H1 (cell line): ENCODE results near the gene OCIAD1. TPM values are rescaled to one million over a fixed set of nuclear protein-coding genes. Genes with fewer than 3 reads are reported as not detected.

Source experiments
- CTCF ChIA-PET: fragments of 300-600 bp; sonication (Branson Sonifier 250); formaldehyde crosslinking; loops from one replicate; lab custom pipeline; 2021; ENCODE audit not compliant: partially characterized antibody; lab: Charles Lee
- POLR2A ChIA-PET: fragments of 300-600 bp; sonication (Branson Sonifier 250); formaldehyde crosslinking; loops from one replicate; lab custom pipeline; 2021; ENCODE audit warnings: inconsistent platforms; ENCODE audit not compliant: partially characterized antibody; lab: Charles Lee
- DNase-seq, 2 experiments: peaks; one replicate each; pipeline versions ENCODE4 v3.0.0 to v3.0.0-alpha.2; 2010 to 2022; ENCODE audit warnings: low spot score in 2 of 2, low read depth in 1 of 2, mixed read lengths in 1 of 2
- FAIRE-seq: peaks from 2 replicates; lab custom pipeline; 2011; peaks lifted over from hg19 to GRCh38; lab: Jason Lieb, UNC
- H2AFZ ChIP-seq: 2 replicates; pipeline ENCODE4 v1.8.1; 2012; ENCODE audit warnings: low read length, inconsistent platforms
- H2AK5ac ChIP-seq: 2 replicates; pipeline ENCODE4 v1.6.1; 2013; ENCODE audit warnings: low read depth, low read length
- H2BK120ac ChIP-seq: replicated peaks from 2 replicates; pipeline ENCODE3; 2013; ENCODE audit warnings: low read depth, low read length, inconsistent platforms
- H2BK12ac ChIP-seq: 2 replicates; pipeline ENCODE4 v1.6.1; 2013; ENCODE audit warnings: low read depth, low read length
- H2BK15ac ChIP-seq: 2 replicates; pipeline ENCODE4 v1.6.1; 2013; ENCODE audit warnings: low read length
- H2BK20ac ChIP-seq: 2 replicates; pipeline ENCODE4 v1.6.1; 2013; ENCODE audit warnings: low read length
- H2BK5ac ChIP-seq: 2 replicates; pipeline ENCODE4 v1.6.1; 2013; ENCODE audit warnings: low read depth, low read length
- H3K14ac ChIP-seq: 2 replicates; pipeline ENCODE4 v1.6.1; 2013; ENCODE audit warnings: inconsistent platforms; ENCODE audit not compliant: insufficient read length
- H3K18ac ChIP-seq: 2 replicates; pipeline ENCODE4 v1.6.1; 2013; ENCODE audit warnings: low read length; ENCODE audit errors: extremely low read depth
- H3K23ac ChIP-seq: 2 replicates; pipeline ENCODE4 v1.6.1; 2013; ENCODE audit warnings: inconsistent platforms; ENCODE audit not compliant: insufficient read length
- H3K23me2 ChIP-seq: 2 replicates; pipeline ENCODE4 v1.6.1; 2013; ENCODE audit warnings: low read depth, low read length
- H3K27ac ChIP-seq: 2 replicates; pipeline ENCODE4 v1.6.1; 2011; ENCODE audit warnings: low read depth, low read length, inconsistent platforms
- H3K27me3 ChIP-seq, 4 experiments: replicated peaks in 1 of 4; 1 replicate in 1 of 4; 2 replicates in 3 of 4; pipeline versions ENCODE4 v1.6.1 to v1.8.1; 2011 to 2013; ENCODE audit warnings: low read length in 3 of 4, mild to moderate bottlenecking in 3 of 4, inconsistent platforms in 2 of 4, mixed read lengths in 2 of 4, moderate library complexity in 1 of 4; ENCODE audit not compliant: control insufficient read depth in 3 of 4, insufficient read depth in 3 of 4; ENCODE audit errors: extremely low read depth in 1 of 4
- H3K36me3 ChIP-seq, 4 experiments: 2 replicates each; pipeline versions ENCODE4 v1.6.1 to v1.8.1; 2011 to 2013; ENCODE audit warnings: mild to moderate bottlenecking in 4 of 4, low read length in 3 of 4, moderate library complexity in 2 of 4, control low read depth in 1 of 4, inconsistent platforms in 1 of 4; ENCODE audit not compliant: insufficient read depth in 4 of 4, control insufficient read depth in 2 of 4
- H3K4ac ChIP-seq: replicated peaks from 2 replicates; pipeline ENCODE3; 2013; ENCODE audit warnings: low read length, low read depth, mixed read lengths, inconsistent platforms; ENCODE audit not compliant: insufficient read length
- H3K4me1 ChIP-seq, 4 experiments: replicated peaks in 1 of 4; 1 replicate in 1 of 4; 2 replicates in 3 of 4; pipeline versions ENCODE4 v1.6.1 to v1.8.1; 2011 to 2013; ENCODE audit warnings: low read length in 3 of 4, inconsistent platforms in 2 of 4, mixed read lengths in 1 of 4; ENCODE audit not compliant: insufficient read depth in 4 of 4, control insufficient read depth in 3 of 4
- H3K4me2 ChIP-seq, 2 experiments: 2 replicates each; pipeline versions ENCODE4 v1.6.1 to v1.8.1; 2011 to 2013; ENCODE audit warnings: low read depth in 2 of 2, low read length in 2 of 2, control low read depth in 1 of 2, inconsistent platforms in 1 of 2, mild to moderate bottlenecking in 1 of 2; ENCODE audit not compliant: insufficient read depth in 1 of 2
- H3K4me3 ChIP-seq, 4 experiments: fragments of 200-600, 300-600 bp in 1 of 4; sonication (generic), shearing (Covaris generic), sonication (Bioruptor Twin) in 1 of 4; 2 replicates each; pipeline versions ENCODE4 v1.5.1 to v1.8.1; 2011 to 2016; ENCODE audit warnings: low read length in 4 of 4, low read depth in 3 of 4, control low read depth in 2 of 4, inconsistent platforms in 2 of 4, mild to moderate bottlenecking in 2 of 4, mixed read lengths in 1 of 4, moderate library complexity in 1 of 4; ENCODE audit not compliant: insufficient read depth in 2 of 4; ENCODE audit errors: extremely low read depth in 1 of 4
- H3K56ac ChIP-seq: replicated peaks from 2 replicates; pipeline ENCODE3; 2013; ENCODE audit warnings: low read depth, mild to moderate bottlenecking, mixed read lengths, low read length, inconsistent platforms; ENCODE audit not compliant: insufficient read length
- H3K79me1 ChIP-seq: 2 replicates; pipeline ENCODE4 v1.6.1; 2013; ENCODE audit warnings: low read depth, low read length, control low read depth
- H3K79me2 ChIP-seq, 2 experiments: 2 replicates each; pipeline versions ENCODE4 v1.6.1 to v1.8.1; 2012 to 2013; ENCODE audit warnings: low read length in 2 of 2, mild to moderate bottlenecking in 2 of 2, inconsistent platforms in 1 of 2; ENCODE audit not compliant: insufficient read depth in 2 of 2, control insufficient read depth in 1 of 2
- H3K9ac ChIP-seq, 4 experiments: replicated peaks in 1 of 4; 1 replicate in 1 of 4; 2 replicates in 3 of 4; pipeline versions ENCODE4 v1.6.1 to v1.8.1; 2011 to 2013; ENCODE audit warnings: low read depth in 3 of 4, low read length in 3 of 4, control low read depth in 2 of 4, mild to moderate bottlenecking in 2 of 4, moderate library complexity in 2 of 4, inconsistent platforms in 1 of 4; ENCODE audit errors: extremely low read depth in 1 of 4
- H3K9me3 ChIP-seq, 2 experiments: 2 replicates each; pipeline versions ENCODE4 v1.6.1 to v1.8.1; 2012 to 2013; ENCODE audit warnings: mild to moderate bottlenecking in 2 of 2, moderate library complexity in 2 of 2, control low read depth in 1 of 2, inconsistent platforms in 1 of 2, low read depth in 1 of 2, low read length in 1 of 2, mixed read lengths in 1 of 2; ENCODE audit not compliant: insufficient read depth in 2 of 2
- H4K20me1 ChIP-seq, 2 experiments: replicated peaks in 1 of 2; 2 replicates each; pipeline versions ENCODE3 to v1.8.1; 2011 to 2013; ENCODE audit warnings: inconsistent platforms in 2 of 2, low read length in 2 of 2, mild to moderate bottlenecking in 1 of 2; ENCODE audit not compliant: insufficient read depth in 2 of 2, control insufficient read depth in 1 of 2
- H4K5ac ChIP-seq: 2 replicates; pipeline ENCODE4 v1.6.1; 2013; ENCODE audit warnings: low read length, low read depth, mixed read lengths, inconsistent platforms; ENCODE audit not compliant: insufficient read length
- H4K8ac ChIP-seq: 2 replicates; pipeline ENCODE4 v1.8.0; 2013; ENCODE audit warnings: mild to moderate bottlenecking, moderate library complexity, low read length, inconsistent platforms; ENCODE audit not compliant: insufficient read depth; ENCODE audit errors: extremely low read depth
- H4K91ac ChIP-seq: replicated peaks from 2 replicates; pipeline ENCODE3; 2013; ENCODE audit warnings: low read length, mixed read lengths, inconsistent platforms; ENCODE audit not compliant: insufficient read length
- ATF2 ChIP-seq: IDR thresholded peaks from 2 replicates; pipeline ENCODE4 v1.6.1; 2012; ENCODE audit warnings: low read length, inconsistent platforms
- CBX5 ChIP-seq: fragments of 300-800, 300-1000 bp; sonication (generic); IDR thresholded peaks from 2 replicates; pipeline ENCODE4 v1.7.1; 2016; ENCODE audit warnings: antibody characterized with exemption, low read length, low read depth
- CREB1 ChIP-seq: IDR thresholded peaks from 2 replicates; pipeline ENCODE4 v1.6.1; 2012; ENCODE audit warnings: inconsistent platforms
- EP300 ChIP-seq, 2 experiments: IDR thresholded peaks; 1 replicate in 1 of 2; 2 replicates in 1 of 2; pipeline ENCODE4 v1.6.1; 2011 to 2012; ENCODE audit warnings: low read depth in 2 of 2, low read length in 2 of 2, mild to moderate bottlenecking in 2 of 2, borderline replicate concordance in 1 of 2, inconsistent platforms in 1 of 2, moderate library complexity in 1 of 2
- HDAC2 ChIP-seq, 2 experiments: fragments of 300-600 bp in 1 of 2; sonication (generic) in 1 of 2; IDR thresholded peaks; 2 replicates each; pipeline ENCODE4 v1.6.1; 2011 to 2012; ENCODE audit warnings: low read depth in 2 of 2, low read length in 2 of 2, mild to moderate bottlenecking in 2 of 2, moderate library complexity in 2 of 2, borderline replicate concordance in 1 of 2, inconsistent platforms in 1 of 2
- KDM1A ChIP-seq: fragments of 200-600, 300-600 bp; sonication (generic); IDR thresholded peaks from 2 replicates; pipeline ENCODE4 v1.7.1; 2016; ENCODE audit warnings: mild to moderate bottlenecking, low read length, borderline replicate concordance
- MAFK ChIP-seq: IDR thresholded peaks from 2 replicates; pipeline ENCODE4 v1.6.1; 2012; ENCODE audit warnings: low read depth, mild to moderate bottlenecking, improper control_type of control experiment, low read length
- POLR2AphosphoS5 ChIP-seq: IDR thresholded peaks from 2 replicates; pipeline ENCODE4 v1.6.1; 2011; ENCODE audit warnings: low read depth, low read length
- SAP30 ChIP-seq: fragments of 300-600 bp; sonication (generic); IDR thresholded peaks from 2 replicates; pipeline ENCODE4 v1.7.1; 2012; ENCODE audit warnings: low read length, moderate library complexity, mild to moderate bottlenecking, inconsistent platforms; ENCODE audit not compliant: insufficient read depth, insufficient replicate concordance
- SIN3A ChIP-seq, 2 experiments: IDR thresholded peaks in 1 of 2; conservative IDR thresholded peaks in 1 of 2; 2 replicates each; pipeline ENCODE4 v1.6.1; 2011 to 2012; ENCODE audit warnings: low read length in 2 of 2, improper control_type of control experiment in 1 of 2, low read depth in 1 of 2, mild to moderate bottlenecking in 1 of 2
- SP4 ChIP-seq: IDR thresholded peaks from 2 replicates; pipeline ENCODE4 v1.6.1; 2012; ENCODE audit warnings: low read length, inconsistent platforms
- TAF1 ChIP-seq: IDR thresholded peaks from 2 replicates; pipeline ENCODE4 v1.6.1; 2011; ENCODE audit warnings: mild to moderate bottlenecking, low read depth, low read length
- WGBS, 2 experiments: shearing (Covaris generic) in 1 of 2; methylation state at CpG; one replicate each; pipeline versions ENCODE4 v1.1.6 to v1.1.7; 2013 to 2015; ENCODE audit warnings: low lambda C conversion rate in 2 of 2, mixed read lengths in 2 of 2, inconsistent platforms in 1 of 2, low coverage in 1 of 2, missing lambda C conversion rate in 1 of 2; ENCODE audit not compliant: insufficient replicate concordance in 2 of 2, insufficient coverage in 1 of 2, insufficient read length in 1 of 2; ENCODE audit errors: extremely low coverage in 1 of 2, missing lambda C conversion rate in 1 of 2; 5-methylcytosine and 5-hydroxymethylcytosine counted together
- polyA plus RNA-seq, 7 experiments: library from polyadenylated mRNA; depleted of rRNA in 3 of 7; stranded (reverse) in 5 of 7; unstranded in 2 of 7; fragments of >200 nt in 5 of 7; fragments of 200-250 nt in 2 of 7; gene quantifications; 1 replicate in 5 of 7; 2 replicates in 1 of 7; 4 replicates in 1 of 7; pipeline versions ENCODE4 v1.2.1 to v1.2.3, GENCODE V29; 2011 to 2013; ENCODE audit warnings: missing spikeins in 2 of 7, mixed read lengths in 2 of 7
- total RNA-seq: library from RNA; stranded (reverse); fragmentation: NEBNext Ultra II Directional; extraction: Animal tissue kit (Norgen Biotek cat#: 25700); gene quantifications from 2 replicates; pipeline ENCODE4 v1.2.1, GENCODE V29; 2021

The OCIAD1 gene
- total and polyA plus RNA-seq, 2 of the 8 experiments (the other 6 are each of a cell fraction or from before 2014, with no cell fraction given) = 79.9 to 163 TPM

- Histone ChIP-seq H3K79me2 (no peaks in the 10 kb centered on the region; a peak in 1 of 4 replicates), H3K4ac (no peak overlapping the region), H3K18ac (no peak overlapping the region), H3K36me3 (no peaks in the 10 kb centered on the region; a peak in 2 of 8 replicates), H3K4me1 (peaks cover 0 to 9% (median 4%) of the 10 kb centered on the region in 4 experiments; a peak in 6 of 7 replicates), H4K8ac (no peak overlapping the region), H3K56ac (no peak overlapping the region), H3K4me2 (no peak overlapping the region), H3K79me1 (no peaks in the 10 kb centered on the region), H3K9ac (no peak overlapping the region), H3K14ac (no peak overlapping the region), H3K23ac (no peak overlapping the region), H3K9me3 (no peaks in the 10 kb centered on the region), H4K20me1 (no peaks in the 10 kb centered on the region), H3K23me2 (peaks cover 8% of the 10 kb centered on the region), H4K5ac (no peak overlapping the region), H2BK15ac (0 out of 2 replicates have a peak overlapping the region, but pooled peaks have one; percentile 81), H3K27me3 (no peaks in the 10 kb centered on the region), H2BK5ac (no peak overlapping the region), H2AFZ (peak overlapping the region; percentile 65; the same call in 1 of the 2 replicates), H2AK5ac (no peak overlapping the region), H2BK120ac (no peak overlapping the region), H3K27ac (no peak overlapping the region), H4K91ac (no peak overlapping the region), H2BK20ac (no peak overlapping the region; the same call in 1 of the 2 replicates), H2BK12ac (no peak overlapping the region), H3K4me3 (no peak overlapping the region)
- whole genome bisulfite sequencing, 2 experiments = 47% methylated on average over 3 of the region's 3 CpGs; no CpG with 5 or more reads in 1 of the 2 experiments
- CTCF ChIA-PET = no interaction called here
- FAIRE-seq = no peak
- peak in 1 of 2 experiments; percentile 43 for DNase-seq
- POLR2A ChIA-PET = interaction anchor here (0.8 kb wide), 1 partner anchor 76 kb away, joined by 3 read pairs; no protein-coding TSS in a partner anchor
- TF ChIP-seq SAP30 (no peak), HDAC2 (IDR thresholded peaks at IDR 0.05; ENCODE audit: borderline replicate concordance in 1 of 2, low read depth in 2 of 2, low read length in 2 of 2) (no peak), CREB1 (no peak), ATF2 (no peak), SP4 (no peak), CBX5 (no peak), SIN3A (conservative IDR thresholded peaks at IDR 0.05 in 1 of 2, IDR thresholded peaks at IDR 0.05 in 1 of 2; ENCODE audit: low read depth in 1 of 2, low read length in 2 of 2) (no peak), EP300 (IDR thresholded peaks at IDR 0.05; ENCODE audit: borderline replicate concordance in 1 of 2, low read depth in 2 of 2, low read length in 2 of 2) (no peak), KDM1A (no peak), POLR2AphosphoS5 (no peak), MAFK (no peak), TAF1 (no peak)
Observed at GRCh38 chr4:48909697-48910096, 78.8 kb downstream of the OCIAD1 start.
